Measurements from ENCODE around the gene CAVIN3. TPM values are rescaled to one million over a fixed set of nuclear protein-coding genes. Genes with fewer than 3 reads are reported as not detected.

The CAVIN3 gene
- total and polyA plus RNA-seq, 2 donors (not counting 3 experiments of a cell fraction or from before 2014, with no cell fraction given), result 153 to 241 TPM

- BruUV-seq (replicated peaks), result no TSS peak
- dilution Hi-C loops (cut with MboI; ENCODE audit: extremely low pct_ligation_motif_present, low sequenced_read_pairs) (no loop called here), intact Hi-C loops (cut with micrococcal nuclease) (loop anchor here (2.0 kb wide), 2 partner anchors 329 to 543 kb away; partner anchors contain the start of gene OR52N2)
- H3K4me2 ChIP-seq (ENCODE audit: insufficient read depth, low read length), result no peak overlapping the region
- POLR2A ChIA-PET, result no interaction called here
- H3K9me1 ChIP-seq (replicated peaks; ENCODE audit: control insufficient read depth, extremely low read depth, insufficient read depth, low read length), result no peaks in the 10 kb centered on the region
- H4K20me1 ChIP-seq (replicated peaks; ENCODE audit: control insufficient read depth, extremely low read depth, insufficient read depth, low read length), result no peaks in the 10 kb centered on the region
- no peaks in the 10 kb centered on the region for H3K36me3 ChIP-seq (ENCODE audit: control insufficient read depth in 2 of 2, extremely low read depth in 1 of 2, insufficient read depth in 2 of 2, low read length in 2 of 2)
- no peak for FAIRE-seq
- H3K27me3 ChIP-seq (ENCODE audit: control insufficient read depth in 2 of 2, insufficient read depth in 2 of 2, low read length in 2 of 2), result peaks cover 4 to 8% of the 10 kb centered on the region in 2 experiments
- H3K9me3 ChIP-seq (replicated peaks; ENCODE audit: control insufficient read depth, insufficient read depth, low read length), result no peaks in the 10 kb centered on the region
- no peak for TF ChIP-seq POLR2AphosphoS5 (IDR thresholded peaks at IDR 0.05; ENCODE audit: insufficient read depth, low read depth, low read length)
- TF ChIP-seq CTCF (IDR thresholded peaks at IDR 0.05; ENCODE audit: extremely low read depth in 1 of 2, insufficient read depth in 1 of 2, low read depth in 1 of 2, low read length in 2 of 2), result no peak
- TF ChIP-seq MAX (IDR thresholded peaks at IDR 0.05; ENCODE audit: insufficient read depth, insufficient read length), result no peak
- TF ChIP-seq MYC (IDR thresholded peaks at IDR 0.05; ENCODE audit: low read depth, low read length), result no peak
- TF ChIP-seq FOS (IDR thresholded peaks at IDR 0.05; ENCODE audit: borderline replicate concordance, insufficient read depth, low read length), result no peak
- no peak for TF ChIP-seq GATA2 (IDR thresholded peaks at IDR 0.05; ENCODE audit: insufficient read depth, insufficient read length, low read depth, low read length)
- H3K27ac ChIP-seq (ENCODE audit: insufficient read depth, low read depth, low read length), result no peak overlapping the region
- CTCF ChIA-PET, result interaction anchor here (0.8 to 5.9 kb wide), 14 partner anchors 9 to 461 kb away, joined by 3 to 92 read pairs (median 5); partner anchors contain the start of gene CAVIN3
- no peak overlapping the region for H3K9ac ChIP-seq (replicated peaks; ENCODE audit: extremely low read depth, insufficient read depth, low read length)
- H2AFZ ChIP-seq (ENCODE audit: low read depth, low read length), result no peak overlapping the region
- no peaks in the 10 kb centered on the region for H3K79me2 ChIP-seq (ENCODE audit: control insufficient read depth, insufficient read depth, low read length)
- H3K4me3 ChIP-seq (replicated peaks in 1 of 3; ENCODE audit: insufficient read depth in 1 of 3, low read depth in 1 of 3, low read length in 3 of 3), result no peak overlapping the region
- DNase-seq (ENCODE audit: low read depth, low spot score), result no peak
- H3K4me1 ChIP-seq (ENCODE audit: control insufficient read depth, extremely low read depth, insufficient read depth, low read length), result peaks cover 9% of the 10 kb centered on the region
Observed at GRCh38 chr11:6351782-6352382, 31.6 kb upstream of the CAVIN3 start.
